Effector memory CD8-positive, alpha-beta T cell (primary cell): ENCODE results near the gene ADGRL1.
"Not testable (repeated sequence)": the region's sequence is repeated elsewhere in the genome, so short reads cannot be mapped to it uniquely, and the experiment has no call there.

Source experiments
- ATAC-seq: fragments of 150-1000 bp; cut with Tn5 transposase; replicated peaks from 2 replicates; pipeline ENCODE4 v1.10.0; 2021; ENCODE audit warnings: mild to moderate bottlenecking, moderate library complexity
- DNase-seq, 3 experiments: peaks; one replicate each; pipeline ENCODE4 v3.0.0; 2021
- H3K27ac Mint-ChIP-seq, 2 donors: one replicate each; pipeline ENCODE4 v1.8.0; 2022; ENCODE audit warnings: mild to moderate bottlenecking in 2 of 2, mixed read lengths in 2 of 2, moderate library complexity in 2 of 2
- H3K27me3 Mint-ChIP-seq, 2 donors: one replicate each; pipeline ENCODE4 v1.8.0; 2022; ENCODE audit warnings: mixed read lengths in 2 of 2
- H3K36me3 Mint-ChIP-seq: one replicate; pipeline ENCODE4 v1.8.0; 2022; ENCODE audit warnings: mild to moderate bottlenecking, moderate library complexity, mixed read lengths; ENCODE audit not compliant: insufficient read depth
- H3K4me1 Mint-ChIP-seq, 2 donors: one replicate each; pipeline ENCODE4 v1.8.0; 2022; ENCODE audit warnings: low read depth in 2 of 2, mixed read lengths in 2 of 2
- H3K4me3 Mint-ChIP-seq, 2 donors: one replicate each; pipeline ENCODE4 v1.8.0; 2022; ENCODE audit warnings: mild to moderate bottlenecking in 2 of 2, mixed read lengths in 2 of 2, moderate library complexity in 2 of 2
- H3K9me3 Mint-ChIP-seq, 2 donors: one replicate each; pipeline ENCODE4 v1.8.0; 2022; ENCODE audit warnings: mixed read lengths in 2 of 2

Gene ADGRL1

DNA sequence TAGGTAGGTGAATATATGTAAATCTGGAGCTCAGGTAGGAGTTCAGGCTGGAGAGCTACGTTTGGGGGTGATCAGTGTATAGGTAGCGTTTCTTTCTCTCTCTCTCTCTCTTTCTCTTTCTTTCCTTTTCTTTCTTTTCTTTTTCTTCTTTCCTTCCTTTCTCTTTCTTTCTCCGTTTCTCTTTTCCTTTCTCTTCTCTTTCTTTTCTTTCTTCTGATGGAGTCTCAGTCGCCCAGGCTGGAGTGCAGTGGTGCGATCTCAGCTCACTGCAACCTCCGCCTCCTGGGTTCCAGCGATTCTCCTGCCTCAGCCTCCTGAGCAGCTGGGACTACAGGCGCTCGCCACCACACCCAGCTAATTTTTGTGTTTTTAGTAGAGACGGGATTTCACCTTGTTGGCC is 59.8 kb downstream of the ADGRL1 start:
- DNase-seq, H3K4me3 Mint-ChIP-seq, H3K9me3 Mint-ChIP-seq, H3K27me3 Mint-ChIP-seq, ATAC-seq: not testable (repeated sequence)
- peaks cover 21 to 30% of the 10 kb centered on the region in 2 donors for H3K4me1 Mint-ChIP-seq
- peaks cover 14% of the 10 kb centered on the region for H3K36me3 Mint-ChIP-seq
- peak overlapping the region in 1 of 2 donors; percentile 3 for H3K27ac Mint-ChIP-seq

- no peaks in the 10 kb centered on the region for H3K9me3 Mint-ChIP-seq
- H3K4me1 Mint-ChIP-seq: peaks cover 21 to 30% of the 10 kb centered on the region in 2 donors
- no peaks in the 10 kb centered on the region for H3K27me3 Mint-ChIP-seq
- ATAC-seq (no peak), DNase-seq (no peak)
- peak overlapping the region; percentile 3 to 64 for H3K27ac Mint-ChIP-seq
- peaks cover 14% of the 10 kb centered on the region for H3K36me3 Mint-ChIP-seq
- no peak overlapping the region for H3K4me3 Mint-ChIP-seq
These were observed 60.6 kb downstream of the ADGRL1 start for GRCh38 chr19:14145381-14145780.

GRCh38 chr19:14142262-14143190 is 63.4 kb downstream of the ADGRL1 start:
- no peak for ATAC-seq
- no peak overlapping the region for H3K4me3 Mint-ChIP-seq
- H3K27me3 Mint-ChIP-seq: no peaks in the 10 kb centered on the region
- H3K36me3 Mint-ChIP-seq: peaks cover 6% of the 10 kb centered on the region
- peaks cover 8 to 23% of the 10 kb centered on the region in 2 donors for H3K4me1 Mint-ChIP-seq
- no peaks in the 10 kb centered on the region for H3K9me3 Mint-ChIP-seq
- DNase-seq: no peak
- no peak overlapping the region for H3K27ac Mint-ChIP-seq

GRCh38 chr19:14141041-14141440 is 64.9 kb downstream of the ADGRL1 start:
- H3K27me3 Mint-ChIP-seq: no peaks in the 10 kb centered on the region
- peaks cover 8 to 27% of the 10 kb centered on the region in 2 donors for H3K4me1 Mint-ChIP-seq
- no peak overlapping the region for H3K27ac Mint-ChIP-seq
- no peak overlapping the region for H3K4me3 Mint-ChIP-seq
- no peak for ATAC-seq
- no peaks in the 10 kb centered on the region for H3K9me3 Mint-ChIP-seq
- H3K36me3 Mint-ChIP-seq: peaks cover 15% of the 10 kb centered on the region
- DNase-seq: no peak

- Mint-ChIP-seq H3K4me3 (no peak overlapping the region), H3K36me3 (peaks cover 18% of the 10 kb centered on the region)
These were observed 66.0 kb downstream of the ADGRL1 start for GRCh38 chr19:14139944-14140343.

GRCh38 chr19:14138576-14139265 is 67.2 kb downstream of the ADGRL1 start:
- Mint-ChIP-seq H3K36me3 (peaks cover 18% of the 10 kb centered on the region), H3K27ac (peak overlapping the region; percentile 17 to 81), H3K4me1 (peaks cover 19 to 26% of the 10 kb centered on the region in 2 donors), H3K27me3 (no peaks in the 10 kb centered on the region), H3K4me3 (peak overlapping the region; percentile 60 to 72), H3K9me3 (no peaks in the 10 kb centered on the region)
- ATAC-seq (no peak), DNase-seq (no peak)

More at GRCh38 chr19:14139944-14140343, 66.0 kb downstream of the ADGRL1 start:
- no peaks in the 10 kb centered on the region for H3K9me3 Mint-ChIP-seq
- H3K27me3 Mint-ChIP-seq: no peaks in the 10 kb centered on the region
- DNase-seq (no peak), ATAC-seq (no peak)
- H3K4me1 Mint-ChIP-seq: peaks cover 16 to 26% of the 10 kb centered on the region in 2 donors
- H3K27ac Mint-ChIP-seq: no peak overlapping the region

- peaks cover 18% of the 10 kb centered on the region for H3K36me3 Mint-ChIP-seq
- ATAC-seq (peak; percentile 76), DNase-seq (peak; percentile 95)
- no peaks in the 10 kb centered on the region for H3K27me3 Mint-ChIP-seq
- H3K9me3 Mint-ChIP-seq: no peaks in the 10 kb centered on the region
- H3K27ac Mint-ChIP-seq: peak within 1 kb of the TSS; percentile 75 to 85
- peaks cover 19 to 20% of the 10 kb centered on the region in 2 donors for H3K4me1 Mint-ChIP-seq
- H3K4me3 Mint-ChIP-seq: peak within 1 kb of the TSS; percentile 75 to 81
These were observed 69.3 kb downstream of the ADGRL1 start, which contains the start of gene ASF1B for GRCh38 chr19:14136509-14137281. TSS of gene ASF1B (minus strand) at chr19:14136589. CDS start at chr19:14136456, 133 bp downstream.

DNA sequence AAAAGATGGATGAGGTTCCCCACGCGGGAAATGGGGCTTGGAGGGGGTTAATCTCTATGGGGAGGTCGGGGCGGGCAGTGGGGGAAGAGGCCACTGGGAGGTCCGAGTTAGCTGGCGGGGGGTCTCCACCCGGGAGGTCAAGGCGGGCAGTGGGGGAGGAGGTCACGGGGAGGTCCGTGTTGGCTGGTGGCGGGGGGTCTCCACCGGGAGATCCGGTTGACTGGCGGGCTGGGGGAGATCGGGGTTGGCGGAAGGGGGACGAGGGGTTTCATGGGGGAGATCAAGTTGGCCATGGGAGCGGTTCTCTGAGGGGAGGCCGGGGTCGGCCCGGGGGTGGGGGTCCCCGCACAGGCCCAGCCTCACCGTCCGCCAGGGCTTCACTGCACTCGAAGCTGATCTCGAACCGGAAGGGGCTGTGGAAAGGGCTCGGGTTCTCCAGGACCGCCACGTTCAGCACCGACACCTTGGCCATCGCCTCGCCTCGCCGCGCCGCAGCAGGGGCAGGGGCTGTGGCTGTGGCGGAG is 69.9 kb downstream of the ADGRL1 start:
- H3K27me3 Mint-ChIP-seq: no peaks in the 10 kb centered on the region
- H3K27ac Mint-ChIP-seq: peak overlapping the region; percentile 75 to 85
- H3K4me1 Mint-ChIP-seq: peaks cover 19 to 20% of the 10 kb centered on the region in 2 donors
- no peaks in the 10 kb centered on the region for H3K9me3 Mint-ChIP-seq
- H3K4me3 Mint-ChIP-seq: peak overlapping the region; percentile 75 to 81
- no peak for DNase-seq
- H3K36me3 Mint-ChIP-seq: peaks cover 18% of the 10 kb centered on the region
- ATAC-seq: no peak

GRCh38 chr19:14135355-14135754 is 70.6 kb downstream of the ADGRL1 start:
- no peaks in the 10 kb centered on the region for H3K27me3 Mint-ChIP-seq
- H3K4me1 Mint-ChIP-seq: peaks cover 19 to 20% of the 10 kb centered on the region in 2 donors
- H3K4me3 Mint-ChIP-seq: peak overlapping the region; percentile 75 to 81
- DNase-seq: no peak
- H3K27ac Mint-ChIP-seq: peak overlapping the region; percentile 75 to 84
- no peak for ATAC-seq
- peaks cover 18% of the 10 kb centered on the region for H3K36me3 Mint-ChIP-seq
- H3K9me3 Mint-ChIP-seq: no peaks in the 10 kb centered on the region

DNA sequence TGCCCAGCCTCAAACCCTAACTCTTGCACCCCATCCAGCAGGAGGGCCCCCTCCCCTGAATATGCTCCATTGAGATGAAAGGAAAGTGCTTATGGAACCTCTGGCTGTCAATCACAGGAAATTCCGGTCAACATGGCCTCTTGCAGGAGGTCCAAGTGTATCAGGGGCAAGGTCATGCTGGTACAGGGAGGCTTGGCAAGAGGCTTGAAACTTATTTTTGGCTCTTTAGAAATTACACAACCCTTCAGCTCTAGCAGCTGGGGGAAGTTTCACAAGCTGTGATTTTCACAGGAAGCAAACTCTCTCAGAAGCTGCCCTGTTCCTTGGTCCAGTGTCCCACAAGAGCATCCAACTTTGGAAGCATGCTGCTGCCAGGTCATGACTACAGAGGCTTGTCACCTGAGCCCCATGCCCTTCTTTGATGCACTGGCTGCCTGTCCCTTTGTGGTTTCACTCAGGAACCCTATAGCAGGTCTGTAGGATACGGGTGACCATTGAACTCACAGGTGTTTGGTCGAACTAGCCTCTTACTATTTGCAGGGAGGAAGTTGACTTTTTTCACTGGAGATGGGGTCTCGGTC is 78.0 kb downstream of the ADGRL1 start:
- ATAC-seq: no peak
- H3K27ac Mint-ChIP-seq: no peak overlapping the region
- H3K36me3 Mint-ChIP-seq: no peaks in the 10 kb centered on the region
- no peaks in the 10 kb centered on the region for H3K27me3 Mint-ChIP-seq
- H3K4me3 Mint-ChIP-seq: no peak overlapping the region
- peaks cover 0 to 2% of the 10 kb centered on the region in 2 donors for H3K4me1 Mint-ChIP-seq
- no peak for DNase-seq
- H3K9me3 Mint-ChIP-seq: no peaks in the 10 kb centered on the region

DNA sequence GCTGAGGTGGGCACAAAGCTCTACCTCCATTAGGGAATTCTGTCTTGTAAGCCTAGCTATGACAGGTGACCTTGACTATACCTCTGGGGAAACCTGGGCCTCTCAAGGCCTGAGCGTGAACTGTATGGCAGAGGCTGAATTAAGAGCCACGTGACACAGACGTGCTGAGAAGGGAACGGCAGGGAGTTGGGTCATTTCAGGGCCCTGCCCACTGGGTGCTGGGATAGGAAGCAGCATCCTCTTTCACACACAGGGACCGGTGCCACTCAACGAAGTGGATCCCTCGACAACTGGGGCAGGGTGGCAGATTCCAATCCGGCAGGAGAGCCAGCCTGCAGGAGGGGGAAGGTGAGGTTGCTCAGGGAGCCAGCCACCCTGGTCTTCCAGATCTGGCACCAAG is 78.8 kb downstream of the ADGRL1 start:
- Mint-ChIP-seq H3K27ac (peak overlapping the region in 1 of 2 donors; percentile 35), H3K4me1 (peaks cover 0 to 2% of the 10 kb centered on the region in 2 donors), H3K4me3 (no peak overlapping the region), H3K36me3 (no peaks in the 10 kb centered on the region), H3K27me3 (no peaks in the 10 kb centered on the region), H3K9me3 (no peaks in the 10 kb centered on the region)
- no peak for DNase-seq
- no peak for ATAC-seq

DNA sequence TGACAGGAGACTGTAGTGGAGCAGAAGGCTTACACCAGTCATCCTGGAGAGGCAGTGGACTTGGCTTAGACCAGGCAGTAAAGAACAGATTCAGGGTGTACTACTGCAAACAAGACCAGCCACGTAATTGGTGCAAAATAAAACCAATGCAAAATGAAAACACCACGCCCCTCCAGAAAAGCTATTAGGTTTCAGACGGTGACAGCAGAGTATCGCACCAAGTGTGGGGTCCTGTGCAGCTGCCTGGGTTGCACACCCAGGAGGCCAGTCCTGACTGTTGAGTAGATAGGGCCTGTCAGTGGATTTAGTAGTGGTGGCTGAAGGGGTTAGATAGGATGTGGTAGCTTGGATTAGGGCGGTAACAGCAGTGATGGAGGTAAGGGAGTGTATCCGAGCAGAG is 83.0 kb downstream of the ADGRL1 start:
- Mint-ChIP-seq H3K4me3 (no peak overlapping the region), H3K27ac (no peak overlapping the region), H3K36me3 (peaks cover 8% of the 10 kb centered on the region), H3K9me3 (no peaks in the 10 kb centered on the region), H3K4me1 (peaks cover 9% of the 10 kb centered on the region in 2 donors), H3K27me3 (no peaks in the 10 kb centered on the region)
- no peak for ATAC-seq
- DNase-seq: no peak

GRCh38 chr19:14120497-14120780 is 85.5 kb downstream of the ADGRL1 start:
- no peaks in the 10 kb centered on the region for H3K9me3 Mint-ChIP-seq
- no peaks in the 10 kb centered on the region for H3K27me3 Mint-ChIP-seq
- no peak overlapping the region for H3K4me3 Mint-ChIP-seq
- no peak overlapping the region for H3K27ac Mint-ChIP-seq
- DNase-seq (no peak), ATAC-seq (no peak)
- peaks cover 18% of the 10 kb centered on the region for H3K36me3 Mint-ChIP-seq
- H3K4me1 Mint-ChIP-seq: peaks cover 21% of the 10 kb centered on the region in 2 donors
